HUES48 (cell line): ENCODE results near the gene SUCO.

Source experiments
- H3K27ac ChIP-seq: one replicate; pipeline ENCODE4 v1.7.0; 2013; ENCODE audit warnings: low read depth, low read length, inconsistent platforms
- H3K27me3 ChIP-seq: 2 replicates; pipeline ENCODE4 v1.6.1; 2013; ENCODE audit warnings: mild to moderate bottlenecking, low read length; ENCODE audit not compliant: control insufficient read depth, insufficient read depth
- H3K36me3 ChIP-seq: 2 replicates; pipeline ENCODE4 v1.6.1; 2013; ENCODE audit warnings: low read length; ENCODE audit not compliant: control insufficient read depth, insufficient read depth
- H3K4me1 ChIP-seq: 2 replicates; pipeline ENCODE4 v1.6.1; 2013; ENCODE audit warnings: mild to moderate bottlenecking, low read length; ENCODE audit not compliant: control insufficient read depth, insufficient read depth
- H3K4me3 ChIP-seq: 2 replicates; pipeline ENCODE4 v1.5.1; 2013; ENCODE audit warnings: mild to moderate bottlenecking, low read depth, low read length
- H3K9ac ChIP-seq: 2 replicates; pipeline ENCODE4 v1.6.1; 2013; ENCODE audit warnings: mild to moderate bottlenecking, low read depth, low read length, moderate library complexity
- H3K9me3 ChIP-seq: 2 replicates; pipeline ENCODE4 v1.6.1; 2013; ENCODE audit warnings: low read length; ENCODE audit not compliant: control insufficient read depth, insufficient read depth

Gene SUCO

DNA sequence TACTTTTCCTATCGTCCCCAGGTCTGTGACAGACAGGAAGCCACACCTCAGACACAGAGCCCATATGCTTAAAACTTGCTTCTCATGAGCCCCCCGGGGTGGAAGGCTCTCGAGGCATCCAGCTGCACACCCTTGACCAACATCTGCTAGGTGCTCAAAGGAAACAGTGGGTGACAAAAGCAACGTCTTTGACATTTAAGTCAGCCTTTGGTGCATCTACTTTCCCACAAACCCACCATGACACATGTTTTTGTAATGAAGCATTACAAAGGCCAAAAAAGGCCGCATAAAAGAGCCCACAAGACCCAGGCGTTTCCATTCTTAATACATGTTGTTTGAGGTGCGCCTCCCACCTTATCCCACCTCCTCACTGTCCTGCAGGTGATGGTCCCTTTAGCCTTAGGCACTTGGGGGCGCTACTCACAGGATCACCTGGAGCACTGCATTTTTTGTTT lies 114.2 kb downstream of the SUCO start:
- H3K4me3 ChIP-seq = no peak overlapping the region
- no peaks in the 10 kb centered on the region for H3K4me1 ChIP-seq
- no peaks in the 10 kb centered on the region for H3K9me3 ChIP-seq
- H3K27me3 ChIP-seq = no peaks in the 10 kb centered on the region
- no peak overlapping the region for H3K27ac ChIP-seq
- no peaks in the 10 kb centered on the region for H3K36me3 ChIP-seq
- H3K9ac ChIP-seq = no peak overlapping the region

DNA sequence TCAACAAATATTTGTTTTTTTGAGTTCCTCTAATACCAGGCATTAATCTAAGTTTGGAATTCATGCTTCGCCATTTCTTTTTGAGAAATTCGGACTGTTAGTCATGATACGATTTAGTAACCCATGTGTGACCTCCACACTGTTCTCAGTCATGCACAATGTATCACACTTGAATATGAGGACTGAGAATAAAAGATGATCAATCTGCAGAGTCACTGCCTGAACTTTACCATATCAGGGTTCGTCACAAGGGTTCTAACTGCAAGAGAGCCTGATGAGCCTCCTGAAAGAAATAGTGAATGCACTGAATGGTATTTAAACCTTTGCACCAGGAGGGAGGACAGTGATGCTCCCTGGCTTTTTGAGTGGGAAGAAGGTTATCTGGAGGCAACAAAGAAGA lies 115.0 kb downstream of the SUCO start:
- Histone ChIP-seq H3K4me1 (no peaks in the 10 kb centered on the region), H3K9ac (no peak overlapping the region), H3K36me3 (no peaks in the 10 kb centered on the region), H3K9me3 (no peaks in the 10 kb centered on the region), H3K4me3 (no peak overlapping the region), H3K27ac (no peak overlapping the region), H3K27me3 (no peaks in the 10 kb centered on the region)

DNA sequence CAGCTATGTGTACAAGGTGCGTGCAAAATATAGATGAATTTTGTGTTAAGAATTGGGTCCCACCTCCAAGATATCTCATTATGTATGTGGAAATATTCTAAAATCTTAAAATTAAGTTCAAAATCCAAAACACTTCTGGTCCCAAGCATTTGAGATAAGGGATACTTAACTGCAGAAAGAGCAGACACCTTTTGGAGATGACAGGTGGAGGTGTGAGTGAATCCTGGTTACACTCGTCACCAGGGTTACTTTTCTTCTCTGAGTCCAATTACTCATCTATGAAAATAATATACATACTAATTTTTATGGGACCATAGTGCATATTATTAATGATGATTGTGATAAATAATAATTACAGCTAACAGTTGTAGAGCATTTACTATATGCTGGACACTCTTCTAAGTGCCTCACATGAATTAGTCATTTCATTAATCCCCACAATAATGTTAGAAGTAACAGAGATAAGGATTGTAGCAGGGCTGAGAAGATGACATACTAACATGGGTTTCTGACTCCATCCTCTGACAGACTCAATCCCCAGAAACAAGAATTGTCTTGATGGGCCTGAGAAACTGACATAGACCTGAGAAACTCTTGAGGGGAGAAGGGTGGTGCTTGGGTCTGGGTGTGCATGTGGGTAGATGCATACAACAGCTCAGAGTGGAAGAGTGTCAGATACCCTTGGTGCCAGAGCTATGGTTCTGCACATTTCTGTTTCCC lies 117.7 kb downstream of the SUCO start:
- Histone ChIP-seq H3K27me3 (no peaks in the 10 kb centered on the region), H3K9me3 (no peaks in the 10 kb centered on the region), H3K4me3 (no peak overlapping the region), H3K27ac (no peak overlapping the region), H3K4me1 (no peaks in the 10 kb centered on the region), H3K9ac (no peak overlapping the region), H3K36me3 (no peaks in the 10 kb centered on the region)

DNA sequence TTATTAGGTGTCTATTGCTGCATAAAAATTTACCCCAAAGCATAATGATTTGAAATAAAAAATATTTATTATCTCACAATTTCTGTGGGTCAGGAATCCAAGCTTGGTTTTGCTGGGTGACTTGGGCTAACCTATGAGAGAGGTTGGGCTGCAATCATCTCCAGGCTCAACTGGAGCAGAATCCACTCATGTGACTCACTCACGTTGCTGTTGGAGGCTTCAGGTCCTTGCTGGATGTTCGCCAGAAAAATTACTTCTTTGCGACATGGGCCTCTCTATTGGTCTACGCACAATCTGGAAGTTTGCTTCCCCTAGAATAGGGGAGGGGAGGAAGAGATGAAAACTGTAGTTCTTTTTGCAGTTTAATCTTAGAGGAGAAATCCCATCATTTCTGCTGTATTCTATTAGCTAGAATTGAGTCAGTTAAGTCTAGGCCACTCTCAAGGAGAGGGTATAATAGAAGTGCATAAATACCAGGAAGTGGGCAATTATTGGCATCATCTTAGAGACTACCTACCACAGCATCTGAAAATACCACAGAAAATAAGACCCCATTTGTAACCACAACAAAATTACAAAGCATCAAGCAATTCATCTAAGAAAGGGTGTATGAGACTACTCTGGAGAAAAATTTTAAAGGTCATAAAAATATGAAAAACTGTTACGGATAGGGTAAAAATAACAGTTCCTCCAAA lies 120.2 kb downstream of the SUCO start:
- Histone ChIP-seq H3K4me1 (no peaks in the 10 kb centered on the region), H3K36me3 (no peaks in the 10 kb centered on the region), H3K9me3 (no peaks in the 10 kb centered on the region), H3K4me3 (no peak overlapping the region), H3K27me3 (no peaks in the 10 kb centered on the region), H3K9ac (no peak overlapping the region), H3K27ac (no peak overlapping the region)

DNA sequence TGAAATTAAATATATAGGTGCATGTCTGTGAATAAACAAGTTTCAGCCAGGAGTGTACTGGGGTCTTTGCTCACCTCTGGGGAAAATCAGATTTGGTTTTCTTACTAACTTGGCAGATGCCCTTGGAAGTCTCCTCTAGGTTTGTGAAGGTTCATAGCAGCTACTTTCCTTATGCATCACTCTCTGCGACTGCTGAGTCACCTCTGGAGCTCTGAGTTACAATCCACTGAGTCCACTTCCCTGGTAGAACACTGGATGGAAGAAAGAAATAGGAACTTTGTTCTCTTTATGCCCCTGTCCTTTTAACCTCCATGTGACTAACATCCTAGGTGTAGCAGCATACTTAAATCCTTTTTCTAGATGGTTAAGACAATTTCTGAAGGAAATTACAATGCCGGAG lies 121.6 kb downstream of the SUCO start:
- Histone ChIP-seq H3K9me3 (no peaks in the 10 kb centered on the region), H3K27me3 (no peaks in the 10 kb centered on the region), H3K4me3 (no peak overlapping the region), H3K27ac (no peak overlapping the region), H3K9ac (no peak overlapping the region), H3K36me3 (no peaks in the 10 kb centered on the region), H3K4me1 (no peaks in the 10 kb centered on the region)

DNA sequence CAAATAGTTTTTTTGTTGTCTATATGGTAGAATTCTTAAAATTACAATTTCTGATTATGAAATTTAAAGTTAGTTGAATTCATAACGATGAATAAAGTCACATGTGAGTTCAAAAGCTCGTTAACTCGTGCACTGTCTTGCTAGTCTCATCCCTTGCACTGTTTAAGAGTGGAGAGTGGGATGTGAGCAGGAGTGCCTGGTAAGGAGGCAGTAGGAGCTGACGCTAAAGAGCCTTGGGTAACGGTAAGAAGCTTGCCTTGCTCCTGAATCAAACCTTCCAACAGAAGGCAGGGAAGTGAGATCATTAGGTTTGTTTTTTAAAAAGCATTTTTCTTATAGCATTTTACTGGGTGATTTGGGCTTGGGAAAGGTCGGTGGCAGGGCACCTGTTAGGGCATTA lies 123.6 kb downstream of the SUCO start:
- no peak overlapping the region for H3K27ac ChIP-seq
- H3K4me3 ChIP-seq = no peak overlapping the region
- H3K9me3 ChIP-seq = no peaks in the 10 kb centered on the region
- H3K36me3 ChIP-seq = no peaks in the 10 kb centered on the region
- H3K4me1 ChIP-seq = no peaks in the 10 kb centered on the region
- H3K27me3 ChIP-seq = no peaks in the 10 kb centered on the region
- H3K9ac ChIP-seq = no peak overlapping the region

DNA sequence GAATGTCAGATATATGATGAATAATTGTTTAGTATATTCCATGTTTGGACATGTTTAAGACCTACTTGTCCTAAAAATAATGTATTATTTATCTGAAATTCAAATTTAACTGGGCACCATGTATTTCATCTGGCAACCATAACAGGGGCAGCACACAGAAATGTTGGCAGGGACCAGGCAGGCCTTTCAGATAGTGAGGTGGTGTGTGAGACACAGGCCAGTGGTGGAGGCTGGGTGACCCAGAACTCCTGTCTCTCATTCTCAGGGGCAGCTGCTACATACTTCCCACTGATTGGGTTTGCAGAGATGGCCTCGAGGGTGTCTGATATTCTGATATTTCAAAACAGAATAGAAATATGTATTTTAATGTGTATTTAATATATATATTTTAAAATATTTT lies 124.6 kb downstream of the SUCO start:
- Histone ChIP-seq H3K9ac (no peak overlapping the region), H3K27ac (no peak overlapping the region), H3K4me1 (no peaks in the 10 kb centered on the region), H3K9me3 (no peaks in the 10 kb centered on the region), H3K36me3 (no peaks in the 10 kb centered on the region), H3K4me3 (no peak overlapping the region), H3K27me3 (no peaks in the 10 kb centered on the region)

DNA sequence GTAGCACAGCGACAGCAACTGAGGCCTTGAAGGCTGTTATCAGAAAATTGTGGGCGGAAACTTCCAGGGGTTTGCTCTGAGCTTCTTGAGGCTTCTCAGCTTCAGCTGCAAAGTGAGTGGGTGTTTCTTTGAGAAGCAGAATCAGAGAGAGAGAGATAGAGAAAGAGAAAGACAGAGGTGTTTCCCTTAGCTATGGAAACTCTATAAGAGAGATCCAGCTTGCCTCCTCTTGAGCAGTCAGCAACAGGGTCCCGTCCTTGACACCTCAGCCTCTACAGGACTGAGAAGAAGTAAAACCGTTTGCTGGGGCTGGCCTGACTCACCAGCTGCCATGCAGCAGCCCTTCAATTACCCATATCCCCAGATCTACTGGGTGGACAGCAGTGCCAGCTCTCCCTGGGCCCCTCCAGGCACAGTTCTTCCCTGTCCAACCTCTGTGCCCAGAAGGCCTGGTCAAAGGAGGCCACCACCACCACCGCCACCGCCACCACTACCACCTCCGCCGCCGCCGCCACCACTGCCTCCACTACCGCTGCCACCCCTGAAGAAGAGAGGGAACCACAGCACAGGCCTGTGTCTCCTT lies 126.0 kb downstream of the SUCO start, which contains the start of gene FASLG:
Gene FASLG (plus strand): TSS at position 233 of the 583 bp plus-strand sequence. CDS start 99 bp downstream, at position 332.
- no peak within 1 kb of the TSS for H3K4me3 ChIP-seq
- no peaks in the 10 kb centered on the region for H3K36me3 ChIP-seq
- no peaks in the 10 kb centered on the region for H3K4me1 ChIP-seq
- H3K9ac ChIP-seq = no peak within 1 kb of the TSS
- H3K27me3 ChIP-seq = no peaks in the 10 kb centered on the region
- H3K9me3 ChIP-seq = no peaks in the 10 kb centered on the region
- H3K27ac ChIP-seq = no peak within 1 kb of the TSS

DNA sequence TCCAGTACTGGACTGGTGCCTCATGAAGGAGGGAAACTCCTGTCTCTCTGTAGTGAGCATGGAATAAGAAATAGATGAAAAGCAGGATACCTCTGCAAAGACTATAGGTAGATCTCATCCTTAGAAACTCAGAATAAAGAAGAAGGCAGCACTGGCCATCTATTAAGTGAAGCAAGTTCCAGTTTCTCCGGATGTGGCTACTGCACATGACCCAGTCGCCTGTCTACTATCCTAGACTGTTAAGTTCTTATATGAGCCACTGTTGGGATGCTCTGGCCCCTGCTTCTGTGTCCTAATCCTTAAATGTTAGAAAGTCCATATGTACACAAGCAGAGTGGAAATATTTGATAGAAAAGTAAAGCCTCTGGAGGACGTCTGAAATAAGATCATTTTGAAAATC lies 128.2 kb downstream of the SUCO start:
- Histone ChIP-seq H3K4me3 (no peak overlapping the region), H3K9me3 (no peaks in the 10 kb centered on the region), H3K36me3 (no peaks in the 10 kb centered on the region), H3K27me3 (no peaks in the 10 kb centered on the region), H3K27ac (no peak overlapping the region), H3K4me1 (no peaks in the 10 kb centered on the region), H3K9ac (no peak overlapping the region)
